NOMO-1 treated with DMSO at 0.1 percent for 48 hours (cell line): ENCODE data around the gene ARHGAP8.

Source experiments
- DNase-seq: peaks from one replicate; lab custom pipeline; 2025; ENCODE audit not compliant: unreplicated experiment; lab: John Stamatoyannopoulos, UW

Gene ARHGAP8

GRCh38 chr22:44764974-44765373 is 12.6 kb downstream of the ARHGAP8 start:
- no peak for DNase-seq

GRCh38 chr22:44765571-44766285 is 13.4 kb downstream of the ARHGAP8 start:
- no peak for DNase-seq

GRCh38 chr22:44773082-44773481 is 20.7 kb downstream of the ARHGAP8 start:
- no peak for DNase-seq

GRCh38 chr22:44775862-44776261 is 23.5 kb downstream of the ARHGAP8 start:
- DNase-seq = no peak

GRCh38 chr22:44776605-44777363 is 24.4 kb downstream of the ARHGAP8 start:
- no peak for DNase-seq

- no peak for DNase-seq
Measured at GRCh38 chr22:44777364-44777755, 25.0 kb downstream of the ARHGAP8 start.

- no peak for DNase-seq
Measured at GRCh38 chr22:44780876-44781449, 28.6 kb downstream of the ARHGAP8 start.

- DNase-seq = no peak
Measured at GRCh38 chr22:44782363-44782963, 30.1 kb downstream of the ARHGAP8 start.

- DNase-seq = no peak
Measured at GRCh38 chr22:44783091-44783490, 30.7 kb downstream of the ARHGAP8 start.

- no peak for DNase-seq
Measured at GRCh38 chr22:44783581-44783980, 31.2 kb downstream of the ARHGAP8 start.

GRCh38 chr22:44786136-44786535 is 33.8 kb downstream of the ARHGAP8 start:
- no peak for DNase-seq

GRCh38 chr22:44786610-44787009 is 34.2 kb downstream of the ARHGAP8 start:
- DNase-seq = no peak

GRCh38 chr22:44787832-44788231 is 35.5 kb downstream of the ARHGAP8 start:
- no peak for DNase-seq

- DNase-seq = no peak
Measured at GRCh38 chr22:44793106-44793505, 40.7 kb downstream of the ARHGAP8 start.

- DNase-seq = no peak
Measured at GRCh38 chr22:44793506-44794172, 41.3 kb downstream of the ARHGAP8 start.

GRCh38 chr22:44795701-44796630 is 43.6 kb downstream of the ARHGAP8 start:
- no peak for DNase-seq

GRCh38 chr22:44797181-44797725 is 44.9 kb downstream of the ARHGAP8 start:
- DNase-seq = no peak

- no peak for DNase-seq
Measured at GRCh38 chr22:44799077-44799945, 46.9 kb downstream of the ARHGAP8 start.
